Cardiac fibroblast (primary cell): ENCODE data around the gene TCL1A.

Source experiments
- DNase-seq, 2 donors: peaks; one replicate each; pipeline versions ENCODE4 v3.0.0 to v3.0.0-alpha.2; 2010; ENCODE audit warnings: low read depth in 2 of 2
- H3K4me3 ChIP-seq, 2 donors: replicated peaks in 1 of 2; 1 replicate in 1 of 2; 2 replicates in 1 of 2; pipeline ENCODE4 v1.5.1; 2011; ENCODE audit warnings: low read depth in 2 of 2, low read length in 2 of 2, mild to moderate bottlenecking in 2 of 2, moderate library complexity in 1 of 2
- CTCF ChIP-seq: IDR thresholded peaks from one replicate; pipeline ENCODE4 v1.5.1; 2011; ENCODE audit warnings: low read depth, mild to moderate bottlenecking, low read length, inconsistent platforms

TCL1A gene

DNA sequence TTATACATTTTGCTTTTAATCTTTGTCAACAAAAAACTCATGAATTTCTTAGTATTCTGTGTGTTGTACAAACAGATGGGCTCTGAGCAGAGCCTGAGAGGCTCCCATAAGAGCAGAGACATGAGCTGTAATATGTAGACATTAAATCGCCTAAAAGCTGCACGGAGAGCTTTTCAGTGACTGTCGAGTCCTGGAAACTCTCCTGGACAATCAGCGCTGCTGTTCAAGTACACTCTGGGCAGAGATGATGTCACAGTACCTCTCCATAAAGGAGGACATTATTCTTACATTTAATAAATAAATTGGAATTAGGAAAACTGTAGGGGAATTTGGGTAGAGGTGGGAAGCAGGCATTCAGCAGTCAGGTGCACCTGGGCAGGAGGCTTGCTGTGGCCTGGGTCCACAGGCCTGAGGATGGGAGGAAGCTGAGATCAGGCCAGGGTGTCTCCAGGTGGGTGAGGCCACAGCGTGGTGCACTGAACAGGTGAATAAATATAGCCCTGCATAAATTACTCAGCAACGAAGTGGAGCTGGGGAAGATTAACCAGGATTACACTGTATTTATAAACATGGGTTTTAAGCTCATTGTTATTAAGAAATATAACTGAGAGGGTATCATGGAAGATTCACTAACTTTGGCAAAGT lies 13.3 kb upstream of the TCL1A start:
- TF ChIP-seq CTCF, result no peak
- no peak for DNase-seq
- H3K4me3 ChIP-seq, result no peak overlapping the region

DNA sequence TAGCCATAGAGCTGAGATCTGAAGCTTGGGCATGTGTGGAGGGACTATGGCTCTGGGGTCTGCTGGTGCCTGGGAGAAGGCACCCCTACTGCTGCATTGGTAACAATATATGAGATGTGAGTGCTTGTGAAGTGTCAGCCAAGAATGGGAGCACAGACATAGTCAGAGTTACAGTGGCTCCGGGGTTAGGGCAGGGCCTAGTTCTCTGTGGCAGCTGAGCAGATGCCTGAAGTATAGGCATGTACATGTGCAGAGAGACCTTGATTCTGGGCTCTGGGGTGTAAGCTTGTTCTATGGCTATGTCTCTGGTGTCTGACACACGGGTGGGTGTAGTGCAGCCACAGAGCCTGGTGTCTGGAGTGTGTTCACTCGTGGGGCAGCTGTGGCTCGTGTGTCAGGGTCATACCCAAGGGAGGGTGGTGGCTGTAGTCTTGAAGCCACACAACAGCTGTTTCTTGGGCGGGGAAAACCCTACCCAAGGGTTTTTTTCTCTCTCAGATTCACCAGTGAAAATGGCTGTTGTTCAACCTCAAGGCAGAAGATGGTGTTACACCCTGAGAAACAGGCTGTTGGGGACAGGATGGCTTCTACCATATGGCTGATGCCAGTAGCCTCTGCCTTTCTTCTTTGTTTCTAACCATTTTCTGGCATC lies 11.9 kb upstream of the TCL1A start:
- no peak for DNase-seq
- TF ChIP-seq CTCF, result no peak
- H3K4me3 ChIP-seq, result no peak overlapping the region

GRCh38 chr14:95722525-95723190 lies 8.7 kb upstream of the TCL1A start:
- no peak for TF ChIP-seq CTCF
- H3K4me3 ChIP-seq, result no peak overlapping the region
- DNase-seq, result no peak

GRCh38 chr14:95712398-95712797 lies 1.5 kb downstream of the TCL1A start:
- DNase-seq, result no peak
- no peak overlapping the region for H3K4me3 ChIP-seq
- TF ChIP-seq CTCF, result no peak

- DNase-seq, result no peak
- H3K4me3 ChIP-seq, result no peak overlapping the region
Observed at GRCh38 chr14:95711476-95712176, 2.3 kb downstream of the TCL1A start.

GRCh38 chr14:95710106-95710505 lies 3.8 kb downstream of the TCL1A start:
- TF ChIP-seq CTCF, result no peak
- no peak overlapping the region for H3K4me3 ChIP-seq

More at GRCh38 chr14:95711476-95712176, 2.3 kb downstream of the TCL1A start:
- TF ChIP-seq CTCF, result no peak

More at GRCh38 chr14:95710106-95710505, 3.8 kb downstream of the TCL1A start:
- DNase-seq, result no peak
